HepG2 (cell line): Measurements from ENCODE around the gene REP15. TPM values are rescaled to one million over a fixed set of nuclear protein-coding genes. Genes with fewer than 3 reads are reported as not detected.

Experiments used
- ATAC-seq: fragments of 200-7000 bp; cut with Tn5 transposase; 3 replicates; pipeline ENCODE4 v1.9.1; 2020; ENCODE audit warnings: mild to moderate bottlenecking, moderate library complexity
- BruUV-seq: library from RNA; stranded (reverse); fragments of 400-500 nt; replicated peaks from 2 replicates; lab custom pipeline; 2021; lab: Mats Ljungman, UMichigan
- CTCF ChIA-PET: fragments of 300-600 bp; formaldehyde crosslinking; extraction: SDS; loops from one replicate; lab custom pipeline; 2021; ENCODE audit warnings: low total read pairs, inconsistent platforms, low intra/inter-chr PET ratio; lab: Yijun Ruan, JAX
- POLR2A ChIA-PET: fragments of 350-600 bp; sonication (Branson Sonifier 250); formaldehyde crosslinking; loops from one replicate; lab custom pipeline; 2020; ENCODE audit warnings: antibody characterized with exemption, inconsistent platforms; lab: Yijun Ruan, JAX
- DNase-seq: peaks from one replicate; pipeline ENCODE4 v3.0.0-alpha.2; 2015; ENCODE audit warnings: low spot score
- FAIRE-seq: peaks from 3 replicates; lab custom pipeline; 2011; peaks lifted over from hg19 to GRCh38; lab: Jason Lieb, UNC
- H2AFZ ChIP-seq: one replicate; pipeline ENCODE4 v1.6.1; 2011; ENCODE audit warnings: low read length, inconsistent platforms
- H3K27ac ChIP-seq: fragments of 300-600 bp; 3 replicates; pipeline ENCODE4 v1.8.0; 2011; ENCODE audit warnings: mixed run types, mild to moderate bottlenecking, mixed read lengths, low read length, inconsistent platforms; ENCODE audit not compliant: insufficient read depth; ENCODE audit errors: extremely low read length
- H3K27me3 ChIP-seq, 2 experiments: fragments of 200-600 bp in 1 of 2; 2 replicates in 1 of 2; 3 replicates in 1 of 2; pipeline versions ENCODE4 v1.6.0 to v1.8.0; 2011; ENCODE audit warnings: low read length in 2 of 2, mild to moderate bottlenecking in 2 of 2, moderate library complexity in 2 of 2, inconsistent platforms in 1 of 2; ENCODE audit not compliant: insufficient read depth in 2 of 2, control insufficient read depth in 1 of 2
- H3K36me3 ChIP-seq, 2 experiments: fragments of 200-600 bp in 1 of 2; replicated peaks in 1 of 2; 2 replicates in 1 of 2; 3 replicates in 1 of 2; pipeline versions ENCODE4 v1.5.1 to v1.8.0; 2011; ENCODE audit warnings: low read length in 2 of 2, inconsistent platforms in 1 of 2; ENCODE audit not compliant: insufficient read depth in 2 of 2, control insufficient read depth in 1 of 2
- H3K4me1 ChIP-seq: 2 replicates; pipeline ENCODE4 v1.5.1; 2012; ENCODE audit warnings: low read length, inconsistent platforms; ENCODE audit not compliant: insufficient read depth
- H3K4me2 ChIP-seq: 2 replicates; pipeline ENCODE4 v1.6.0; 2011; ENCODE audit warnings: low read depth, low read length, inconsistent platforms
- H3K4me3 ChIP-seq, 3 experiments: fragments of 200-600 bp in 1 of 3; sonication (generic), shearing (Covaris generic) in 1 of 3; replicated peaks in 1 of 3; 2 replicates each; pipeline ENCODE4 v1.5.1; 2011 to 2016; ENCODE audit warnings: low read length in 3 of 3, inconsistent platforms in 2 of 3, low read depth in 2 of 3, mild to moderate bottlenecking in 2 of 3, control low read depth in 1 of 3, mixed read lengths in 1 of 3; ENCODE audit not compliant: insufficient read depth in 1 of 3
- H3K79me2 ChIP-seq: one replicate; pipeline ENCODE4 v1.6.1; 2011; ENCODE audit warnings: low read length, inconsistent platforms; ENCODE audit not compliant: insufficient read depth
- H3K9ac ChIP-seq: 2 replicates; pipeline ENCODE4 v1.6.0; 2011; ENCODE audit warnings: mild to moderate bottlenecking, low read depth, low read length, inconsistent platforms; ENCODE audit not compliant: insufficient read depth
- H3K9me3 ChIP-seq: 2 replicates; pipeline ENCODE4 v1.5.1; 2012; ENCODE audit warnings: mild to moderate bottlenecking, low read length
- H4K20me1 ChIP-seq: 2 replicates; pipeline ENCODE4 v1.6.0; 2011; ENCODE audit warnings: inconsistent platforms, mild to moderate bottlenecking, low read length, moderate library complexity; ENCODE audit not compliant: insufficient read depth
- MED1 ChIP-seq: sonication (generic); formaldehyde crosslinking; IDR thresholded peaks from 2 replicates; pipeline ENCODE4 v1.4.0; 2020; ENCODE audit warnings: missing genetic modification reagents
- ZFP41 ChIP-seq: sonication (generic); formaldehyde crosslinking; IDR thresholded peaks from 2 replicates; pipeline ENCODE4 v1.4.0; 2020; ENCODE audit warnings: mild to moderate bottlenecking, missing genetic modification reagents, borderline replicate concordance
- ZNF558 ChIP-seq: sonication (generic); formaldehyde crosslinking; IDR thresholded peaks from 2 replicates; pipeline ENCODE4 v1.9.0; 2022; ENCODE audit warnings: mild to moderate bottlenecking, missing genetic modification reagents, borderline replicate concordance
- WGBS: methylation state at CpG from one replicate; pipeline ENCODE4 v1.1.6; 2017; ENCODE audit warnings: low lambda C conversion rate; 5-methylcytosine and 5-hydroxymethylcytosine counted together
- in situ Hi-C: cut with HindIII; loops from 2 replicates; pipeline ENCODE4 v1.10.0; 2017; ENCODE audit warnings: low pct_unique_long_range_greater_than_20kb; ENCODE audit not compliant: extremely low pct_ligation_motif_present
- intact Hi-C: fragments of 100-400 bp; cut with micrococcal nuclease; formaldehyde crosslinking; loops from one replicate; pipeline ENCODE4 v1.10.0; 2022; ENCODE audit not compliant: unreplicated experiment
- polyA plus RNA-seq, 8 experiments: library from polyadenylated mRNA; depleted of rRNA in 3 of 8; stranded (reverse) in 7 of 8; unstranded in 1 of 8; fragments of >200 nt; fragmentation: Illumina TruSeq in 4 of 8; extraction: Trizol in 4 of 8; gene quantifications; 2 replicates each; pipeline versions ENCODE4 v1.2.1 to v1.2.3, GENCODE V29; 2011 to 2016; ENCODE audit warnings: low read depth in 4 of 8, missing spikeins in 1 of 8, mixed read lengths in 1 of 8; ENCODE audit not compliant: insufficient read depth in 1 of 8
- total RNA-seq, 5 experiments: library from RNA; depleted of rRNA; stranded (reverse); fragments of >200 nt; fragmentation: Illumina TruSeq; extraction: Trizol; gene quantifications; 2 replicates each; pipeline ENCODE4 v1.2.3, GENCODE V29; 2016; ENCODE audit warnings: low read depth in 1 of 5
- TF ChIP-seq, protein P1 (sequence below): sonication (generic); formaldehyde crosslinking; IDR thresholded peaks from 2 replicates; pipeline ENCODE4 v1.4.0; 2020; ENCODE audit warnings: missing genetic modification reagents, borderline replicate concordance
- TF ChIP-seq, protein P2 (sequence below): IDR thresholded peaks from 2 replicates; pipeline ENCODE4 v1.6.1; 2016; ENCODE audit warnings: missing genetic modification reagents, missing compliant biosample characterization
- TF ChIP-seq, protein P3 (sequence below): sonication (generic); formaldehyde crosslinking; IDR thresholded peaks from 2 replicates; pipeline ENCODE4 v1.4.0; 2020; ENCODE audit warnings: mild to moderate bottlenecking, missing genetic modification reagents

REP15 gene
- total and polyA plus RNA-seq, 2 of the 13 experiments (the other 11 are each of a cell fraction or from before 2014, with no cell fraction given) = 0.12 to 0.64 TPM

DNA sequence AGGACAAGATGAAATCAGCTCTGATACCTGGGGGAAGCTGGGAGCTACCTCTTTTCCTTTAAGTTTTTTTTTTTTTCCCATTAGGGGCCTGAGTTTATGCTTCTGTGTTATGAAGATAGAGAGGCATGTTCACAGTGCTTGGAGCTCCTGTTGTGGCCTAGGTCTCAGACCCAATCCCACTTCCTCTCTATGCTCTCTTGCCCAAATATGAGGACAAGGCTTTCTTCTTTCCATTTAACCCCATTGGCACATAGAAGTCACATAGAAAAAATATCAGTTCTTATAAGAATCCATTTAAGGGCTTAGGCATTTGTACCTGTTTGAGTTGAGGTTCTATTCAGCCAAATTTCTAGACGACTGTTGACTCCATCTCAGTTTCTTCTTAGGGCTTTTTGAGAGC lies 27.0 kb downstream of the REP15 start:
- ChIA-PET CTCF (no interaction called here), POLR2A (no interaction called here)
- no peaks in the 10 kb centered on the region; the same call in 1 of the 2 replicates for H4K20me1 ChIP-seq
- no peak overlapping the region for H3K9ac ChIP-seq
- H3K4me2 ChIP-seq = no peak overlapping the region
- no peak overlapping the region for H2AFZ ChIP-seq
- BruUV-seq = no TSS peak
- no peak for ATAC-seq
- no peaks in the 10 kb centered on the region for H3K27me3 ChIP-seq
- intact Hi-C loops (no loop called here), in situ Hi-C loops (no loop called here)
- no peaks in the 10 kb centered on the region for H3K4me1 ChIP-seq
- H3K79me2 ChIP-seq = peaks cover 1% of the 10 kb centered on the region
- no peak overlapping the region for H3K4me3 ChIP-seq
- no peak overlapping the region for H3K27ac ChIP-seq
- H3K9me3 ChIP-seq = no peaks in the 10 kb centered on the region
- TF ChIP-seq ZNF558 (CRISPR knock-in tag) (no peak), MED1 (CRISPR knock-in tag) (no peak), ZFP41 (CRISPR knock-in tag) (no peak)
- TF ChIP-seq, protein P1, sequence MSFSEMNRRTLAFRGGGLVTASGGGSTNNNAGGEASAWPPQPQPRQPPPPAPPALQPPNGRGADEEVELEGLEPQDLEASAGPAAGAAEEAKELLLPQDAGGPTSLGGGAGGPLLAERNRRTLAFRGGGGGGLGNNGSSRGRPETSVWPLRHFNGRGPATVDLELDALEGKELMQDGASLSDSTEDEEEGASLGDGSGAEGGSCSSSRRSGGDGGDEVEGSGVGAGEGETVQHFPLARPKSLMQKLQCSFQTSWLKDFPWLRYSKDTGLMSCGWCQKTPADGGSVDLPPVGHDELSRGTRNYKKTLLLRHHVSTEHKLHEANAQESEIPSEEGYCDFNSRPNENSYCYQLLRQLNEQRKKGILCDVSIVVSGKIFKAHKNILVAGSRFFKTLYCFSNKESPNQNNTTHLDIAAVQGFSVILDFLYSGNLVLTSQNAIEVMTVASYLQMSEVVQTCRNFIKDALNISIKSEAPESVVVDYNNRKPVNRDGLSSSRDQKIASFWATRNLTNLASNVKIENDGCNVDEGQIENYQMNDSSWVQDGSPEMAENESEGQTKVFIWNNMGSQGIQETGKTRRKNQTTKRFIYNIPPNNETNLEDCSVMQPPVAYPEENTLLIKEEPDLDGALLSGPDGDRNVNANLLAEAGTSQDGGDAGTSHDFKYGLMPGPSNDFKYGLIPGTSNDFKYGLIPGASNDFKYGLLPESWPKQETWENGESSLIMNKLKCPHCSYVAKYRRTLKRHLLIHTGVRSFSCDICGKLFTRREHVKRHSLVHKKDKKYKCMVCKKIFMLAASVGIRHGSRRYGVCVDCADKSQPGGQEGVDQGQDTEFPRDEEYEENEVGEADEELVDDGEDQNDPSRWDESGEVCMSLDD (CRISPR knock-in tag) = no peak
- TF ChIP-seq, protein P2, sequence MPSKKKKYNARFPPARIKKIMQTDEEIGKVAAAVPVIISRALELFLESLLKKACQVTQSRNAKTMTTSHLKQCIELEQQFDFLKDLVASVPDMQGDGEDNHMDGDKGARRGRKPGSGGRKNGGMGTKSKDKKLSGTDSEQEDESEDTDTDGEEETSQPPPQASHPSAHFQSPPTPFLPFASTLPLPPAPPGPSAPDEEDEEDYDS (CRISPR knock-in tag) = no peak
- TF ChIP-seq, protein P3, sequence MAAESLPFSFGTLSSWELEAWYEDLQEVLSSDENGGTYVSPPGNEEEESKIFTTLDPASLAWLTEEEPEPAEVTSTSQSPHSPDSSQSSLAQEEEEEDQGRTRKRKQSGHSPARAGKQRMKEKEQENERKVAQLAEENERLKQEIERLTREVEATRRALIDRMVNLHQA (CRISPR knock-in tag) = no peak
- DNase-seq = no peak
- 86% methylated on average over 1 of the region's 1 CpG for WGBS
- no peak for FAIRE-seq
- H3K36me3 ChIP-seq = peaks cover 8 to 54% of the 10 kb centered on the region in 2 experiments
